ENCODE data around the gene OXCT2.
"Not testable (repeated sequence)": the region's sequence is repeated elsewhere in the genome, so short reads cannot be mapped to it uniquely, and the experiment has no call there.

Gene OXCT2

GRCh38 chr1:39798859-39799769, 28.0 kb upstream of the OXCT2 start:
- TF ChIP-seq CTCF (IDR thresholded peaks at IDR 0.05; ENCODE audit: low read depth, low read length), result peak; percentile 60; the same call in 1 of the 2 replicates
- H3K27me3 ChIP-seq (ENCODE audit: low read depth, low read length); H3K36me3 ChIP-seq (replicated peaks; ENCODE audit: low read depth, low read length); H3K9me3 ChIP-seq (ENCODE audit: insufficient read depth, low read length); H4K20me1 ChIP-seq (ENCODE audit: insufficient read depth, low read length); H3K79me2 ChIP-seq (ENCODE audit: low read length); H3K4me1 ChIP-seq (ENCODE audit: low read length): not testable (repeated sequence)
- H3K9ac ChIP-seq (ENCODE audit: low read length), result peak overlapping the region; percentile 48
- peak overlapping the region; percentile 90 for H2AFZ ChIP-seq (ENCODE audit: low read depth, low read length)
- peak overlapping the region; percentile 67 for H3K27ac ChIP-seq (ENCODE audit: low read length)
- H3K4me2 ChIP-seq (ENCODE audit: low read length), result peak overlapping the region; percentile 88
- H3K4me3 ChIP-seq (ENCODE audit: low read length), result peak overlapping the region; percentile 70

GRCh38 chr1:39795651-39796050, 24.5 kb upstream of the OXCT2 start:
- H3K4me1 ChIP-seq (ENCODE audit: low read length), result peaks cover 4% of the 10 kb centered on the region
- H3K9ac ChIP-seq (ENCODE audit: low read length), result no peak overlapping the region
- TF ChIP-seq EZH2phosphoT487 (IDR thresholded peaks at IDR 0.05; ENCODE audit: low read depth), result no peak
- no peak for TF ChIP-seq CTCF (IDR thresholded peaks at IDR 0.05; ENCODE audit: low read depth, low read length)
- H3K9me3 ChIP-seq (ENCODE audit: insufficient read depth, low read length), result no peaks in the 10 kb centered on the region
- no peaks in the 10 kb centered on the region for H3K27me3 ChIP-seq (ENCODE audit: low read depth, low read length)
- no peaks in the 10 kb centered on the region for H3K79me2 ChIP-seq (ENCODE audit: low read length)
- no peak overlapping the region for H3K27ac ChIP-seq (ENCODE audit: low read length)
- H3K36me3 ChIP-seq (replicated peaks; ENCODE audit: low read depth, low read length), result no peaks in the 10 kb centered on the region
- no peak overlapping the region for H3K4me3 ChIP-seq (ENCODE audit: low read length)
- H4K20me1 ChIP-seq (ENCODE audit: insufficient read depth, low read length), result no peaks in the 10 kb centered on the region
- no peak overlapping the region for H3K4me2 ChIP-seq (ENCODE audit: low read length)
- H2AFZ ChIP-seq (ENCODE audit: low read depth, low read length), result no peak overlapping the region

- no peaks in the 10 kb centered on the region for H3K36me3 ChIP-seq (replicated peaks; ENCODE audit: low read depth, low read length)
- H3K79me2 ChIP-seq (ENCODE audit: low read length), result no peaks in the 10 kb centered on the region
- H4K20me1 ChIP-seq (ENCODE audit: insufficient read depth, low read length), result no peaks in the 10 kb centered on the region
- H3K27ac ChIP-seq (ENCODE audit: low read length), result no peak overlapping the region
- no peaks in the 10 kb centered on the region for H3K9me3 ChIP-seq (ENCODE audit: insufficient read depth, low read length)
- TF ChIP-seq CTCF (IDR thresholded peaks at IDR 0.05; ENCODE audit: low read depth, low read length), result no peak
- no peak for TF ChIP-seq EZH2phosphoT487 (IDR thresholded peaks at IDR 0.05; ENCODE audit: low read depth)
- H3K4me3 ChIP-seq (ENCODE audit: low read length), result no peak overlapping the region
- no peaks in the 10 kb centered on the region for H3K4me1 ChIP-seq (ENCODE audit: low read length)
- H2AFZ ChIP-seq (ENCODE audit: low read depth, low read length), result no peak overlapping the region
- no peak overlapping the region for H3K4me2 ChIP-seq (ENCODE audit: low read length)
- no peaks in the 10 kb centered on the region for H3K27me3 ChIP-seq (ENCODE audit: low read depth, low read length)
- H3K9ac ChIP-seq (ENCODE audit: low read length), result no peak overlapping the region
Measured at GRCh38 chr1:39791838-39792237, 20.7 kb upstream of the OXCT2 start.

GRCh38 chr1:39789571-39790110, 18.5 kb upstream of the OXCT2 start:
- Histone ChIP-seq H3K27ac (ENCODE audit: low read length) (no peak overlapping the region), H3K4me2 (ENCODE audit: low read length) (no peak overlapping the region), H3K36me3 (replicated peaks; ENCODE audit: low read depth, low read length) (no peaks in the 10 kb centered on the region), H3K9ac (ENCODE audit: low read length) (no peak overlapping the region), H4K20me1 (ENCODE audit: insufficient read depth, low read length) (no peaks in the 10 kb centered on the region), H2AFZ (ENCODE audit: low read depth, low read length) (no peak overlapping the region), H3K27me3 (ENCODE audit: low read depth, low read length) (no peaks in the 10 kb centered on the region), H3K9me3 (ENCODE audit: insufficient read depth, low read length) (no peaks in the 10 kb centered on the region), H3K4me3 (ENCODE audit: low read length) (no peak overlapping the region), H3K79me2 (ENCODE audit: low read length) (no peaks in the 10 kb centered on the region), H3K4me1 (ENCODE audit: low read length) (no peaks in the 10 kb centered on the region)
- TF ChIP-seq CTCF (IDR thresholded peaks at IDR 0.05; ENCODE audit: low read depth, low read length) (no peak), EZH2phosphoT487 (IDR thresholded peaks at IDR 0.05; ENCODE audit: low read depth) (no peak)

All from OCI-LY3 (cell line).